WI38 (cell line): ENCODE measurements around the gene PFKL.

Source experiments
- H3K4me3 ChIP-seq: 2 replicates; pipeline ENCODE4 v1.5.1; 2011; ENCODE audit warnings: low read depth, mild to moderate bottlenecking, control low read depth, low read length
- TF ChIP-seq, protein P1 (sequence below): IDR thresholded peaks from 2 replicates; pipeline ENCODE4 v1.5.1; 2012; ENCODE audit warnings: low read depth, mild to moderate bottlenecking, control low read depth, low read length

Gene PFKL

DNA sequence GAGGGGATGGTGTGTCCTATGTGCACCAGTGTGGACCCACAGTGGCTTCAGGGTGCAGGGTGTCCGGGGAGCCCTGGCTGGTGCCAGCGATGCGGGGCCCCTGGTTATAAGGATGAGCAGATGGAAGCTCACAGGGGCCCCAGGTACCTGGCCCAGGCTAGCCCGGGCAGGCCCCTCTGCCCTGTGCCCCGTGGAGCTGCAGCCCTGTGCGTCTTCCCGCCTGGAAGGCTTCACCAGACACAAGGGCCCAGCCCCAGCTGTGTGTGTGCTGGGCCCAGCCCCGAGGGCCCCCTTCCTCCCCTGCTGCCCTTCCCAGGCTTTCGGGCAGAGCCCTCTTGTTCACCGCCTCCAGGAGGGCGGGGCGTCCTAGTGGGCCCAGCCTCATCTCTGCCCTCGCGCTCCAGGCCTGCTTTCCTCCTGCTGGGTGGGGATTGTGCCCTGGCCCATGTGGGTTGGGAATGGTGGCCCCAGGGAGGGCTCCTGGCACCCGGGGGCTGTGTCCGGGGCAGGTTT, 15.9 kb downstream of the PFKL start:
- no peak overlapping the region for H3K4me3 ChIP-seq
- TF ChIP-seq, protein P1, sequence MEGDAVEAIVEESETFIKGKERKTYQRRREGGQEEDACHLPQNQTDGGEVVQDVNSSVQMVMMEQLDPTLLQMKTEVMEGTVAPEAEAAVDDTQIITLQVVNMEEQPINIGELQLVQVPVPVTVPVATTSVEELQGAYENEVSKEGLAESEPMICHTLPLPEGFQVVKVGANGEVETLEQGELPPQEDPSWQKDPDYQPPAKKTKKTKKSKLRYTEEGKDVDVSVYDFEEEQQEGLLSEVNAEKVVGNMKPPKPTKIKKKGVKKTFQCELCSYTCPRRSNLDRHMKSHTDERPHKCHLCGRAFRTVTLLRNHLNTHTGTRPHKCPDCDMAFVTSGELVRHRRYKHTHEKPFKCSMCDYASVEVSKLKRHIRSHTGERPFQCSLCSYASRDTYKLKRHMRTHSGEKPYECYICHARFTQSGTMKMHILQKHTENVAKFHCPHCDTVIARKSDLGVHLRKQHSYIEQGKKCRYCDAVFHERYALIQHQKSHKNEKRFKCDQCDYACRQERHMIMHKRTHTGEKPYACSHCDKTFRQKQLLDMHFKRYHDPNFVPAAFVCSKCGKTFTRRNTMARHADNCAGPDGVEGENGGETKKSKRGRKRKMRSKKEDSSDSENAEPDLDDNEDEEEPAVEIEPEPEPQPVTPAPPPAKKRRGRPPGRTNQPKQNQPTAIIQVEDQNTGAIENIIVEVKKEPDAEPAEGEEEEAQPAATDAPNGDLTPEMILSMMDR, result no peak

DNA sequence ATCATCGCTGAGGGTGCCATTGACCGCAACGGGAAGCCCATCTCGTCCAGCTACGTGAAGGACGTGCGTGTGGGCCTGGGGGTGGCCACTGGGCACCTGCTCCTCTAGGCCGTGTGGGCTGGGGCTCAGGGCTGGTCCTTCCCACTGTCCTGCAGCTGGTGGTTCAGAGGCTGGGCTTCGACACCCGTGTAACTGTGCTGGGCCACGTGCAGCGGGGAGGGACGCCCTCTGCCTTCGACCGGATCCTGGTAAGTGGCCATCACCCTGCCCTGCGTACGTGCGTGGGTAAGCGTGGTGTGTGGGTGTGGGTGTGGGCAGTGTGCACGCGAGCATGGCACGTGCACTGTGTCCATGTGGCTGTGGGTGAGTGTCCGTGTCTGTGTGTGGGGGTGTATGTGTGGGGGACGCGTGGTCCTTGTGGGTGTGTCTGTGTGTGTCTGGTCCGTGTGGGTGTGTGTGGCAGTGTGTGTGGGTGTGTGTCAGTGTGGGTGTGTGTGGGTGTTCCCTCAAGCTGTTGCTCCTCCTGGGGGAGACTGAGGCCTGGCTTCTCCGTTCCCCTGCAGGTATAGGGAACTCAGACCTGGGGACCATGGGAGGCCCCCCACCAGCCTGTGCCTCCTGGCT, 16.5 kb downstream of the PFKL start:
- TF ChIP-seq, protein P1, result no peak
- H3K4me3 ChIP-seq, result no peak overlapping the region

DNA sequence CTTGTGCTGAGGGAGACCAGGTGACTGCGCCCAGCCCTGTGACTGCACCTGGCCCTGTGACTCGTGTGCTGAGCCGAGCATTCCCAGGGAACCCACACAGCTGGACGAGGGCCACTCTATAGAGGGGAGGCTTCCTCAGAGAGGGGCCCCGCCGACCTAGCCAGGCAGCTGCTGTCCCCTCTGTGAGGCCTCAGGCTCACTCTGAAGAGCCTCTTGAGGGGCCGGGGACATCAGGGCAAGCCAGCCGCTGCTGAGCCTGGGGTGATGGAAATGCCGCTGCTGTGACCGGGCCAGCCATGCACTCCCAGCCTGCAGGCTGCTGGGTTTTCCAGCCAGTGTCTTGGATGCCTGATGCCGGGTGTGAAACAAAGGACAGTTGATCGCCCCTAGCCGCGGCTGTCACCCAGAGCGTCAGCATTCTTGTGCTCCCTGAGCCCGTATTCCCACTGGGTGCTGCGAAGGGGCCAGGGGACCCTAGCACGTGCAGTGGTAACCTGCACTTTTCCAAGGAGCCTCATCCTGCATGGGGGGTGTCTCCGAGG, 17.5 kb downstream of the PFKL start:
- TF ChIP-seq, protein P1, result no peak
- no peak overlapping the region for H3K4me3 ChIP-seq

DNA sequence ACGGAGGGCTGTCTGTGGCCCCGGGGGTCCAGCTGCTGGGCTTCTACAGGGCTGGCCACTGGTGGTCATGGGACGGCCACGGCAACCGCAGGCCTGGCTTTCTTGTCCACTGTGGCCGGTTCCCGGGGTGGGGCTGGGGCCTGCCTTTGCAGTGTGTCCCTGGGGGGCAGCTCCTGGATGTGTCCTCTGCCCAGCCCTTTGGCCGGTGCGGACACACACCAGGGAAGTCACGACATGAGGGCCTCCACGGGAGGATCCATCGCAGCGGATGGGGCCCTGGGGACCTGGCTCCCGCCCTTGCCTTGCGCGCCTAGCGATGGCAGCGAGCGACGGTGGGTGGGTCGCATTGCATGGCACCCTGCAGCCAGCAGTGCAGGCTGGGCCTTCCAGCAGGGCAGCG, 18.0 kb downstream of the PFKL start:
- no peak overlapping the region for H3K4me3 ChIP-seq
- TF ChIP-seq, protein P1, result no peak

DNA sequence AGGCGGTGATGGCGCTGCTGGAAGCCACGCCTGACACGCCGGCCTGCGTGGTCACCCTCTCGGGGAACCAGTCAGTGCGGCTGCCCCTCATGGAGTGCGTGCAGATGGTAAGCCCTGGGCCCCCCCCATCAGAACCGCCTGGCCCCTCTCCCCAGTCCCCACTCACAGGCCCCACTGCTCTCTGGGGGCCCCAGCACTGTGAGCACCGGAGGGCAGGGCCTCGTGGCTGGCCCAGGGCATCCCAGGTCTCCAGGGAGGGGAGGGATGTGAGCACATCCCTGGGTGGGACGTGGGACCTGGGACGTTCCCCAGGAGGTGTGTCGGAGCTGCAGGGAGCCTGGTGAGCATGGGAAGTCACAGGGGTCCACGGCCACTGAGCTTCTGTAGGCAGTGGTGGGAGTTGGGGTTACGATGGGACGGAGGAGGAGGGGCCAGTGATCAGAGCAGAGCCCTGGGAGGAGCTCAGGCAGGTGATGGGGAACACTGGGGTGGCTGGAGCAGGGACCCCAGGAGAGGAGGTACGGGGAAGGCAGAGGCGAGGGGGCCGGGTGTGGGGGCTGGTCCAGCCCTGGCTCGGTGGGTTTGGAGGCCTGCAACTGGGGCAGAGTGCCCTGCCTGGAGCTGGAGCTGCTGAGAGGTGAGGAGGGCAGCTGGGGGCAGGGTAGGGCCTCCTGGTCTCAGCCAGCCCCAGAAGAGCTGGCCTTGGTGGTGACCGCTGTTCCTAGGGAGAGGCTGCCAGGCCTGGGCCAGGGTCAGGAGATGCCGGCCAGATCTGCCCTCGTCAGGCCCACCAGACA, 18.8 kb downstream of the PFKL start:
- TF ChIP-seq, protein P1, result no peak
- H3K4me3 ChIP-seq, result no peak overlapping the region

DNA sequence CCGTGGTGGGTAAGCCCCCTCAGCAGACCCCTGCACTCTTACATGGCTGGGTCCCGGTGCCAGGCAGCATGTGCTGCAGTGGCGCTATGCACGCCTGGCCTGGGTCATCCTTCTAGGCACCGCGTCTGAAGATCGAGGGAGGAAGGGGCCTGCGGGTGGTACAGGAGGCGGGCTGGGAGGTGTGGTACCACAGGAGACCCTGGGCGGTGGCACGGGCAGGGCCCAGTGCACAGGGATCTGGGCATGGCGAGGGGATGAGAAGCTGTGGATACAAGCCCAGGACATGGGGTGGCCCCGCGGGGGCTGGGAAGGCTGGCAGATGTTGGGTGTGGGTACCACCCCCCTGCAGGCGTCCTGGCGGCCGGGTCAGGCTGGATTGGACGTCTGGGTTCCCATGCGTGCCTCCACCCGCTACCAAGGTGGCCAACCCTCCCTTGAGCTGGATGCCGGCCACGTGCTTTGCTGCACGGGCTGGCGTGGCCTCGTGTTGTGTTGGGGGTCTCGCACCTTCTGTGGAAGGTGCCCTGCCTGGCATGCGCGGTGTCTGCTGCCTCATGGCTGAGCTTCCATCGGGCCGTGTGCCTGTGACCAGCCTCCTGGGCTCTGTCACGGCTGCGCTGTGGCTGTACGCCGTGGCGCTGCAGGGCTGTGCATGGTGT, 19.7 kb downstream of the PFKL start:
- no peak overlapping the region for H3K4me3 ChIP-seq
- TF ChIP-seq, protein P1, result no peak
